NCI-H146 (cell line): ENCODE results near the gene GHSR.
A peak's percentile ranks its signal among the peaks of the same experiment; 100 is the strongest.

Source experiments
- DNase-seq: peaks from one replicate; lab custom pipeline; 2025; lab: John Stamatoyannopoulos, UW

The GHSR gene

GRCh38 chr3:172447611-172448579, at the start of gene GHSR:
Gene GHSR, minus strand, starts transcription at chr3:172448456. Its CDS starts 43 bp downstream, at chr3:172448413.
- no peak for DNase-seq

GRCh38 chr3:172490198-172490669, 42.0 kb upstream of the GHSR start:
- DNase-seq = peak; percentile 77

GRCh38 chr3:172478116-172478515, 29.9 kb upstream of the GHSR start:
- DNase-seq = peak; percentile 21

GRCh38 chr3:172476347-172476746, 28.1 kb upstream of the GHSR start:
- DNase-seq = peak; percentile 26

GRCh38 chr3:172475703-172476102, 27.4 kb upstream of the GHSR start:
- DNase-seq = no peak

- no peak for DNase-seq
These were observed 23.6 kb upstream of the GHSR start for GRCh38 chr3:172471903-172472302.

GRCh38 chr3:172470588-172470987, 22.3 kb upstream of the GHSR start:
- DNase-seq = no peak

- peak; percentile 23 for DNase-seq
These were observed 19.0 kb upstream of the GHSR start for GRCh38 chr3:172467170-172467824.

- no peak for DNase-seq
These were observed 18.4 kb upstream of the GHSR start for GRCh38 chr3:172466553-172467130.

- DNase-seq = no peak
These were observed 17.0 kb upstream of the GHSR start for GRCh38 chr3:172465281-172465680.

- no peak for DNase-seq
These were observed 16.1 kb upstream of the GHSR start for GRCh38 chr3:172464306-172464705.

- DNase-seq = peak; percentile 11
These were observed 13.4 kb upstream of the GHSR start for GRCh38 chr3:172461530-172462138.

GRCh38 chr3:172456404-172456803, 8.1 kb upstream of the GHSR start:
- DNase-seq = no peak

GRCh38 chr3:172454180-172454579, 5.9 kb upstream of the GHSR start:
- no peak for DNase-seq

- no peak for DNase-seq
These were observed 1.4 kb upstream of the GHSR start for GRCh38 chr3:172449466-172450149.

GRCh38 chr3:172448661-172449465, 607 bp upstream of the GHSR start:
- no peak for DNase-seq

- no peak for DNase-seq
These were observed 2.1 kb downstream of the GHSR start for GRCh38 chr3:172446198-172446597.

GRCh38 chr3:172444821-172445220, 3.4 kb downstream of the GHSR start:
- no peak for DNase-seq

- DNase-seq = no peak
These were observed 5.7 kb downstream of the GHSR start for GRCh38 chr3:172442606-172443005.

GRCh38 chr3:172441581-172441980, 6.7 kb downstream of the GHSR start:
- DNase-seq = no peak

- DNase-seq = no peak
These were observed 10.1 kb downstream of the GHSR start for GRCh38 chr3:172438186-172438585.
